ENCODE measurements around the gene ST6GALNAC1. TPM values are rescaled to one million over a fixed set of nuclear protein-coding genes. Genes with fewer than 3 reads are reported as not detected.

The ST6GALNAC1 gene
- total and polyA plus RNA-seq, 2 of the 4 experiments (the other 2 are of a cell fraction): not detected

DNA sequence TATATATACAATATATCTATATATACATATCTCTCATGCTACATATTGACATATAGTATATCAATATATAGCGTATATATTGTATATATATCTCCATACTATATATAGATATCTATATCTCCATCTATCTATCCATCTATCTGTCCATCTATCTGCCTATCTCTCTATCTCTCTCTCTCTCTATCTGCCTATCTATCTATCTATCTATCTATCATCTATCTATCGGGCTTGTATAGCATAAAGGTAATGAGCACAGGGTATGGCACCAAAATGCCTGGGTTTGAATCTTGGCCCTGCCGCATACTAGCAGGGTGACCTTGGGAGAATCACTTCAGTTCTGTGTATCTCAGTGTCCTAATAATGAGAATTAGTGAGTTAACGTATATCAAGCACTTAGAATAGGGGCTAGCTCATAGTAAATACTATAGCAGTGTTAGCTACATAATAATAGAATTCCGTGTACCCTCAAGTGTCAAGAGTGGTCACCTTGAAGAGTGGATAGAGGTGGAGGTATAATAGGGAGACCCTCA is 1.5 kb downstream of the ST6GALNAC1 start:
- peaks cover 24% of the 10 kb centered on the region for H3K27me3 ChIP-seq (ENCODE audit: control insufficient read depth, insufficient read depth, low read length)
- no peaks in the 10 kb centered on the region for H3K9me3 ChIP-seq (ENCODE audit: control insufficient read depth, insufficient read depth, low read length)
- intact Hi-C loops (cut with micrococcal nuclease): no loop called here
- H3K23ac ChIP-seq (ENCODE audit: low read depth, low read length): no peak overlapping the region
- WGBS, 2 experiments (ENCODE audit: extremely low coverage in 2 of 2, insufficient read length in 1 of 2): no CpG with 5 or more reads among the region's 5 CpGs
- H2BK120ac ChIP-seq (ENCODE audit: low read depth, low read length): no peak overlapping the region
- ATAC-seq (ENCODE audit: low read depth): no peak
- no peak overlapping the region for H2AK9ac ChIP-seq (replicated peaks; ENCODE audit: low read depth, low read length, poor library complexity)
- no peak overlapping the region for H3K4ac ChIP-seq (ENCODE audit: low read depth, low read length)
- no peak overlapping the region for H4K91ac ChIP-seq (ENCODE audit: insufficient read depth, low read depth, low read length)
- H3K79me1 ChIP-seq (ENCODE audit: low read depth in 1 of 2, low read length in 2 of 2): no peaks in the 10 kb centered on the region
- H2AK5ac ChIP-seq (ENCODE audit: low read depth, low read length): no peak overlapping the region
- no peak overlapping the region for H3K4me3 ChIP-seq (ENCODE audit: insufficient read depth, low read depth, low read length)
- H4K8ac ChIP-seq (ENCODE audit: low read depth in 2 of 2, low read length in 2 of 2): no peak overlapping the region
- no TSS peak for BruUV-seq (replicated peaks)
- no peak overlapping the region for H2AFZ ChIP-seq (replicated peaks; ENCODE audit: low read length, poor library complexity)
- H4K5ac ChIP-seq (ENCODE audit: low read depth, low read length): no peak overlapping the region
- H2BK5ac ChIP-seq (ENCODE audit: low read depth, low read length, poor library complexity, severe bottlenecking): no peak overlapping the region
- no peak overlapping the region for H3K9ac ChIP-seq (ENCODE audit: low read depth, low read length)
- in situ Hi-C loops (cut with MboI; ENCODE audit: low sequenced_read_pairs): no loop called here
- dilution Hi-C loops (cut with HindIII; ENCODE audit: low sequenced_read_pairs, unreplicated experiment): no loop called here
- no peaks in the 10 kb centered on the region for H3K9me1 ChIP-seq (ENCODE audit: insufficient read depth, low read length)
- H3K36me3 ChIP-seq (ENCODE audit: control insufficient read depth, insufficient read depth, low read length): no peaks in the 10 kb centered on the region
- no peak overlapping the region for H3K56ac ChIP-seq (ENCODE audit: extremely low read depth, insufficient read depth, low read length)
- H2BK15ac ChIP-seq (ENCODE audit: low read depth, low read length): no peak overlapping the region
- ChIA-PET POLR2A (ENCODE audit: unreplicated experiment) (no interaction called here), CTCF (no interaction called here)
- H2BK20ac ChIP-seq (ENCODE audit: low read depth, low read length): no peak overlapping the region
- H3K18ac ChIP-seq (ENCODE audit: low read depth, low read length): no peak overlapping the region
- no peak for DNase-seq
- no peaks in the 10 kb centered on the region for H4K20me1 ChIP-seq (ENCODE audit: insufficient read depth, low read length)
- TF ChIP-seq SMC3 (IDR thresholded peaks at IDR 0.05; ENCODE audit: low read depth, low read length) (no peak), RFX5 (IDR thresholded peaks at IDR 0.05; ENCODE audit: low read depth, low read length) (no peak), MAFK (IDR thresholded peaks at IDR 0.05; ENCODE audit: low read depth, low read length) (no peak), USF2 (IDR thresholded peaks at IDR 0.05; ENCODE audit: low read depth, low read length) (no peak), RAD21 (IDR thresholded peaks at IDR 0.05; ENCODE audit: low read length) (no peak), POLR2A (IDR thresholded peaks at IDR 0.05; ENCODE audit: low read depth, low read length) (no peak)
- H3K14ac ChIP-seq (replicated peaks; ENCODE audit: low read depth, low read length): no peak overlapping the region
- no peak overlapping the region for H3K4me2 ChIP-seq (ENCODE audit: low read depth, low read length)
- no peak overlapping the region for H3K27ac ChIP-seq (ENCODE audit: insufficient read depth, low read length)
- H3K4me1 ChIP-seq (ENCODE audit: control insufficient read depth, insufficient read depth, low read length): no peaks in the 10 kb centered on the region
